IMR-90 (cell line): ENCODE data around the gene L3MBTL4. TPM values are rescaled to one million over a fixed set of nuclear protein-coding genes. Genes with fewer than 3 reads are reported as not detected.

Experiments used
- ATAC-seq: fragments of 200-7000 bp; cut with Tn5 transposase; 2 replicates; pipeline ENCODE4 v1.9.1; 2020; ENCODE audit warnings: low read depth, mild to moderate bottlenecking, moderate library complexity
- BruUV-seq: library from RNA; stranded (reverse); fragments of 400-500 nt; replicated peaks from 2 replicates; lab custom pipeline; 2021; lab: Mats Ljungman, UMichigan
- CTCF ChIA-PET: fragments of 300-600 bp; formaldehyde crosslinking; extraction: SDS; loops from one replicate; lab custom pipeline; 2021; ENCODE audit warnings: antibody characterized with exemption; lab: Yijun Ruan, JAX
- POLR2A ChIA-PET: fragments of 300-600 bp; sonication (Branson Sonifier 250); formaldehyde crosslinking; loops from one replicate; lab custom pipeline; 2022; ENCODE audit warnings: antibody characterized with exemption; ENCODE audit not compliant: unreplicated experiment; lab: Charles Lee
- DNase-seq: peaks from one replicate; pipeline ENCODE4 v3.0.0; 2013
- H2AFZ ChIP-seq: replicated peaks from 2 replicates; pipeline ENCODE3; 2013; ENCODE audit warnings: low read length, mild to moderate bottlenecking; ENCODE audit not compliant: poor library complexity
- H2AK5ac ChIP-seq: 2 replicates; pipeline ENCODE4 v1.6.1; 2013; ENCODE audit warnings: low read depth, low read length, inconsistent platforms
- H2AK9ac ChIP-seq: replicated peaks from 2 replicates; pipeline ENCODE3; 2013; ENCODE audit warnings: mild to moderate bottlenecking, low read depth, low read length, moderate library complexity; ENCODE audit not compliant: poor library complexity
- H2BK120ac ChIP-seq: 2 replicates; pipeline ENCODE4 v1.6.1; 2013; ENCODE audit warnings: low read depth, low read length, inconsistent platforms
- H2BK15ac ChIP-seq: 3 replicates; pipeline ENCODE4 v1.6.1; 2013; ENCODE audit warnings: low read depth, low read length, inconsistent platforms
- H2BK20ac ChIP-seq: 2 replicates; pipeline ENCODE4 v1.6.1; 2013; ENCODE audit warnings: low read depth, mild to moderate bottlenecking, inconsistent platforms, low read length, moderate library complexity
- H2BK5ac ChIP-seq: 2 replicates; pipeline ENCODE4 v1.6.1; 2013; ENCODE audit warnings: mild to moderate bottlenecking, low read depth, low read length, inconsistent platforms; ENCODE audit not compliant: poor library complexity, severe bottlenecking
- H3K14ac ChIP-seq: replicated peaks from 2 replicates; pipeline ENCODE4 v1.6.1; 2013; ENCODE audit warnings: low read depth, low read length, inconsistent platforms
- H3K18ac ChIP-seq: 2 replicates; pipeline ENCODE4 v1.6.1; 2013; ENCODE audit warnings: low read depth, low read length, control low read depth
- H3K23ac ChIP-seq: 2 replicates; pipeline ENCODE4 v1.6.1; 2013; ENCODE audit warnings: low read depth, low read length, inconsistent platforms
- H3K27ac ChIP-seq: 2 replicates; pipeline ENCODE4 v1.5.1; 2013; ENCODE audit warnings: mild to moderate bottlenecking, control low read depth, low read length; ENCODE audit not compliant: insufficient read depth
- H3K27me3 ChIP-seq: 2 replicates; pipeline ENCODE4 v1.6.1; 2013; ENCODE audit warnings: low read length; ENCODE audit not compliant: control insufficient read depth, insufficient read depth
- H3K36me3 ChIP-seq: 2 replicates; pipeline ENCODE4 v1.6.1; 2013; ENCODE audit warnings: low read length, mixed read lengths; ENCODE audit not compliant: control insufficient read depth, insufficient read depth
- H3K4ac ChIP-seq: 2 replicates; pipeline ENCODE4 v1.6.1; 2013; ENCODE audit warnings: low read depth, low read length, inconsistent platforms
- H3K4me1 ChIP-seq: 2 replicates; pipeline ENCODE4 v1.6.1; 2013; ENCODE audit warnings: low read length, mixed read lengths; ENCODE audit not compliant: control insufficient read depth, insufficient read depth
- H3K4me2 ChIP-seq: 2 replicates; pipeline ENCODE4 v1.6.1; 2013; ENCODE audit warnings: low read depth, mild to moderate bottlenecking, control low read depth, low read length, moderate library complexity
- H3K4me3 ChIP-seq: 2 replicates; pipeline ENCODE4 v1.5.1; 2013; ENCODE audit warnings: low read depth, mild to moderate bottlenecking, control low read depth, low read length, moderate library complexity; ENCODE audit not compliant: insufficient read depth
- H3K56ac ChIP-seq: 2 replicates; pipeline ENCODE4 v1.6.1; 2013; ENCODE audit warnings: low read length, inconsistent platforms; ENCODE audit not compliant: insufficient read depth; ENCODE audit errors: extremely low read depth
- H3K79me1 ChIP-seq, 2 experiments: 2 replicates each; pipeline ENCODE4 v1.6.1; 2013; ENCODE audit warnings: low read length in 2 of 2, inconsistent platforms in 1 of 2, low read depth in 1 of 2
- H3K9ac ChIP-seq: 2 replicates; pipeline ENCODE4 v1.6.1; 2013; ENCODE audit warnings: low read depth, low read length, control low read depth
- H3K9me1 ChIP-seq: 2 replicates; pipeline ENCODE4 v1.6.1; 2013; ENCODE audit warnings: low read length, inconsistent platforms; ENCODE audit not compliant: insufficient read depth
- H3K9me3 ChIP-seq: 2 replicates; pipeline ENCODE4 v1.6.1; 2013; ENCODE audit warnings: low read length; ENCODE audit not compliant: control insufficient read depth, insufficient read depth
- H4K20me1 ChIP-seq: 2 replicates; pipeline ENCODE4 v1.6.1; 2013; ENCODE audit warnings: low read length, inconsistent platforms; ENCODE audit not compliant: insufficient read depth
- H4K5ac ChIP-seq: 2 replicates; pipeline ENCODE4 v1.6.1; 2013; ENCODE audit warnings: mild to moderate bottlenecking, low read depth, low read length, control low read depth
- H4K8ac ChIP-seq, 2 experiments: 2 replicates each; pipeline ENCODE4 v1.6.1; 2013; ENCODE audit warnings: low read depth in 2 of 2, low read length in 2 of 2, control low read depth in 1 of 2, inconsistent platforms in 1 of 2
- H4K91ac ChIP-seq: 2 replicates; pipeline ENCODE4 v1.6.1; 2013; ENCODE audit warnings: low read depth, low read length, inconsistent platforms; ENCODE audit not compliant: insufficient read depth
- BHLHE40 ChIP-seq: fragments of 150-350 bp; IDR thresholded peaks from 2 replicates; pipeline ENCODE4 v1.6.1; 2016; ENCODE audit warnings: mild to moderate bottlenecking, low read depth, low read length
- CEBPB ChIP-seq: IDR thresholded peaks from 2 replicates; pipeline ENCODE4 v1.6.1; 2012; ENCODE audit warnings: low read depth, low read length, improper control_type of control experiment
- CHD1 ChIP-seq: IDR thresholded peaks from 2 replicates; pipeline ENCODE4 v1.6.1; 2012; ENCODE audit warnings: low read depth, low read length, improper control_type of control experiment
- FOS ChIP-seq: fragments of 150-350 bp; IDR thresholded peaks from 2 replicates; pipeline ENCODE4 v1.6.1; 2016; ENCODE audit warnings: low read depth, low read length
- MAFK ChIP-seq: IDR thresholded peaks from 2 replicates; pipeline ENCODE4 v1.6.1; 2012; ENCODE audit warnings: low read depth, low read length, improper control_type of control experiment
- MXI1 ChIP-seq: IDR thresholded peaks from 2 replicates; pipeline ENCODE4 v1.6.1; 2012; ENCODE audit warnings: low read depth, mild to moderate bottlenecking, low read length, moderate library complexity, borderline replicate concordance
- NFE2L2 ChIP-seq: fragments of 150-350 bp; IDR thresholded peaks from 2 replicates; pipeline ENCODE4 v1.6.1; 2016; ENCODE audit warnings: low read depth, mild to moderate bottlenecking, low read length
- POLR2A ChIP-seq: IDR thresholded peaks from 2 replicates; pipeline ENCODE4 v1.6.1; 2012; ENCODE audit warnings: mild to moderate bottlenecking, low read depth, low read length
- RFX5 ChIP-seq: IDR thresholded peaks from 2 replicates; pipeline ENCODE4 v1.8.0; 2012; ENCODE audit warnings: low read depth, mild to moderate bottlenecking, low read length, moderate library complexity
- SMC3 ChIP-seq: fragments of 150-350 bp; IDR thresholded peaks from 2 replicates; pipeline ENCODE4 v1.6.1; 2016; ENCODE audit warnings: low read depth, mild to moderate bottlenecking, antibody characterized with exemption, low read length, moderate library complexity
- WGBS, 2 experiments: methylation state at CpG; one replicate each; pipeline versions ENCODE4 v1.1.5 to v1.1.7; 2013; ENCODE audit warnings: missing lambda C conversion rate in 2 of 2; ENCODE audit not compliant: insufficient read length in 1 of 2; ENCODE audit errors: extremely low coverage in 2 of 2; 5-methylcytosine and 5-hydroxymethylcytosine counted together
- dilution Hi-C: fragments of 300-500 bp; cut with HindIII; formaldehyde crosslinking; loops from one replicate; pipeline ENCODE4 v1.14.3; 2018; ENCODE audit warnings: low sequenced_read_pairs; ENCODE audit not compliant: unreplicated experiment
- in situ Hi-C: fragments of 300-500 bp; cut with MboI; formaldehyde crosslinking; loops from 3 replicates; pipeline ENCODE4 v1.14.3; 2019; ENCODE audit warnings: low sequenced_read_pairs, inconsistent platforms, mixed read lengths
- intact Hi-C: fragments of 100-400 bp; cut with micrococcal nuclease; formaldehyde crosslinking; loops from 2 replicates; pipeline ENCODE4 v1.10.0; 2022
- polyA plus RNA-seq, 3 experiments: library from polyadenylated mRNA; depleted of rRNA; stranded (reverse); fragments of >200 nt; gene quantifications; 2 replicates each; pipeline ENCODE4 v1.2.3, GENCODE V29; 2012; ENCODE audit warnings: low replicate concordance in 1 of 3
- total RNA-seq: library from RNA; depleted of rRNA; stranded (reverse); fragments of >200 nt; gene quantifications from 2 replicates; pipeline ENCODE4 v1.2.3, GENCODE V29; 2012
- TF ChIP-seq, protein P1 (sequence below): fragments of 150-350 bp; IDR thresholded peaks from 2 replicates; pipeline ENCODE4 v1.6.1; 2017; ENCODE audit warnings: mild to moderate bottlenecking, antibody characterized with exemption, low read length, low read depth
- TF ChIP-seq, protein P2 (sequence below): conservative IDR thresholded peaks from 2 replicates; pipeline ENCODE4 v1.5.1; 2012; ENCODE audit warnings: mild to moderate bottlenecking, low read depth, low read length, improper control_type of control experiment
- TF ChIP-seq, protein P3 (sequence below): fragments of 150-350 bp; IDR thresholded peaks from 2 replicates; pipeline ENCODE4 v1.6.1; 2016; ENCODE audit warnings: low read depth, mild to moderate bottlenecking, low read length, moderate library complexity, borderline replicate concordance

Gene L3MBTL4
- total and polyA plus RNA-seq, 2 of the 4 experiments (the other 2 are of a cell fraction) = under 0.01 to 0.02 TPM

DNA sequence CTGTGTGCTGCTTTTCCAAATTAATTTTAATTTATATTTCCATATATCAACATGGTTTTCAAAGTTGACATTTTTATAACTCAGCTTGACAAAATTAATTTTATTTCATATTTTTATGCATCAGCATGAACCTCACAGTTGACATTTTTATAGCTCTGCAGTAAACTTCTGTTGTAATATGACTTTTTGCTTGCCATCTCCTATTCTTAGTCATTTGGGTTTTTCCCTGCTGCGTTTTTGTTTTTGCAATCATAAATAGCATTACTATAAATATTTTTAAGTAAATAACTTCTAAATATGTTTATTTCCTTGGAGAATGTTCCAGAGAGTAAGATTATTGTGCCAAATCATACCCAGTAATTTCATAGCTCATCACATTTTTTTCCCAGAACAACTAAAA, 21.0 kb upstream of the L3MBTL4 start (continued):
- TF ChIP-seq MAFK = no peak
- no peak for TF ChIP-seq FOS
- TF ChIP-seq BHLHE40 = no peak
- TF ChIP-seq, protein P1, sequence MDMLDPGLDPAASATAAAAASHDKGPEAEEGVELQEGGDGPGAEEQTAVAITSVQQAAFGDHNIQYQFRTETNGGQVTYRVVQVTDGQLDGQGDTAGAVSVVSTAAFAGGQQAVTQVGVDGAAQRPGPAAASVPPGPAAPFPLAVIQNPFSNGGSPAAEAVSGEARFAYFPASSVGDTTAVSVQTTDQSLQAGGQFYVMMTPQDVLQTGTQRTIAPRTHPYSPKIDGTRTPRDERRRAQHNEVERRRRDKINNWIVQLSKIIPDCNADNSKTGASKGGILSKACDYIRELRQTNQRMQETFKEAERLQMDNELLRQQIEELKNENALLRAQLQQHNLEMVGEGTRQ = no peak

DNA sequence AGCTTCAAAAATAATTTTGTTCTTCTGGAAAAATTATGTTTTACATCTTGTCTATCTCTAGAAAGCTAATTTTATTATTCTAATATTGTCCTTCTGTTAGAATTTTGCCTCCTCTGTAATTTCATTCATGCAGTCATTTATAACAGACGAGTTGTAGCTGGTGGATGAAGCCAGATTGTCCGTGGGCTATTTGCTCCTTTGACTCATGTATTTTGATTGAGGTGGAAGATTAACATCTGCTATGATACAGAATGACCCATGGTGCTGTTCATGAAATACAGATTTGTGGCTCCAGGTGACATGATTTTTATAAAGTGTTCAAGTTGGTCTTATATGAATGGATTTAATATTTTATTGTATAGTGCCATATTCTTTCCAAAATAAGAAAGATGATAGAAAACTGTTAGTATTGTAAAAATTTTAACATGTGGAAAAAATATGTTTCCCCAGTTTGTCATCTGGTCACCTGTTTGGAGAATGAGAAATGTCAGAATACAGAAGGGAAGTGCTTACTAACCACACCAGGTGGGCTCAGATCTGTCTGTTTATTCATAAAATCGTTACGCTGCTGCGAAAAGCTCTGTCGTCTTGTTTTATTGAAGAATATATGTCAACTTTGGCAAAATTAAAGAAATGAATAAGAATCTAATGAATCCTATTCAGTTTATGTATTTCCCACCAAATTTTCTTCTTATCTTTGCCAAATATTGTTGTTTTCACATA, 20.4 kb upstream of the L3MBTL4 start:
- no peaks in the 10 kb centered on the region for H4K20me1 ChIP-seq
- intact Hi-C loops (no loop called here), dilution Hi-C loops (no loop called here), in situ Hi-C loops (no loop called here)
- no peak overlapping the region for H4K5ac ChIP-seq
- no peak overlapping the region for H3K4ac ChIP-seq
- H2BK15ac ChIP-seq = no peak overlapping the region
- H3K79me1 ChIP-seq = no peaks in the 10 kb centered on the region
- H3K9me3 ChIP-seq = no peaks in the 10 kb centered on the region
- H3K56ac ChIP-seq = no peak overlapping the region
- ChIA-PET POLR2A (no interaction called here), CTCF (no interaction called here)
- H2BK5ac ChIP-seq = no peak overlapping the region
- no peak overlapping the region for H4K91ac ChIP-seq
- no peak overlapping the region for H3K14ac ChIP-seq
- no peak overlapping the region for H2BK120ac ChIP-seq
- H2BK20ac ChIP-seq = no peak overlapping the region
- no peaks in the 10 kb centered on the region for H3K36me3 ChIP-seq
- no CpG with 5 or more reads among the region's 6 CpGs for WGBS, 2 experiments
- H2AK5ac ChIP-seq = no peak overlapping the region
- ATAC-seq (no peak), DNase-seq (no peak)
- no peaks in the 10 kb centered on the region for H3K9me1 ChIP-seq
- no peak overlapping the region for H3K23ac ChIP-seq
- H3K9ac ChIP-seq = no peak overlapping the region
- no peak overlapping the region for H2AK9ac ChIP-seq
- no peak overlapping the region for H4K8ac ChIP-seq
- no peak overlapping the region for H2AFZ ChIP-seq
- no peak overlapping the region for H3K18ac ChIP-seq
- no peaks in the 10 kb centered on the region for H3K4me1 ChIP-seq
- BruUV-seq = no TSS peak
- H3K4me2 ChIP-seq = no peak overlapping the region
- H3K4me3 ChIP-seq = no peak overlapping the region
- H3K27ac ChIP-seq = no peak overlapping the region
- H3K27me3 ChIP-seq = no peaks in the 10 kb centered on the region; the same call in 1 of the 2 replicates
- no peak for TF ChIP-seq POLR2A
- TF ChIP-seq BHLHE40 = no peak
- TF ChIP-seq NFE2L2 = no peak
- no peak for TF ChIP-seq MAFK
- no peak for TF ChIP-seq MXI1
- no peak for TF ChIP-seq CEBPB
- TF ChIP-seq FOS = no peak
- TF ChIP-seq, protein P2, sequence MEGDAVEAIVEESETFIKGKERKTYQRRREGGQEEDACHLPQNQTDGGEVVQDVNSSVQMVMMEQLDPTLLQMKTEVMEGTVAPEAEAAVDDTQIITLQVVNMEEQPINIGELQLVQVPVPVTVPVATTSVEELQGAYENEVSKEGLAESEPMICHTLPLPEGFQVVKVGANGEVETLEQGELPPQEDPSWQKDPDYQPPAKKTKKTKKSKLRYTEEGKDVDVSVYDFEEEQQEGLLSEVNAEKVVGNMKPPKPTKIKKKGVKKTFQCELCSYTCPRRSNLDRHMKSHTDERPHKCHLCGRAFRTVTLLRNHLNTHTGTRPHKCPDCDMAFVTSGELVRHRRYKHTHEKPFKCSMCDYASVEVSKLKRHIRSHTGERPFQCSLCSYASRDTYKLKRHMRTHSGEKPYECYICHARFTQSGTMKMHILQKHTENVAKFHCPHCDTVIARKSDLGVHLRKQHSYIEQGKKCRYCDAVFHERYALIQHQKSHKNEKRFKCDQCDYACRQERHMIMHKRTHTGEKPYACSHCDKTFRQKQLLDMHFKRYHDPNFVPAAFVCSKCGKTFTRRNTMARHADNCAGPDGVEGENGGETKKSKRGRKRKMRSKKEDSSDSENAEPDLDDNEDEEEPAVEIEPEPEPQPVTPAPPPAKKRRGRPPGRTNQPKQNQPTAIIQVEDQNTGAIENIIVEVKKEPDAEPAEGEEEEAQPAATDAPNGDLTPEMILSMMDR = no peak
- no peak for TF ChIP-seq SMC3
- TF ChIP-seq, protein P3, sequence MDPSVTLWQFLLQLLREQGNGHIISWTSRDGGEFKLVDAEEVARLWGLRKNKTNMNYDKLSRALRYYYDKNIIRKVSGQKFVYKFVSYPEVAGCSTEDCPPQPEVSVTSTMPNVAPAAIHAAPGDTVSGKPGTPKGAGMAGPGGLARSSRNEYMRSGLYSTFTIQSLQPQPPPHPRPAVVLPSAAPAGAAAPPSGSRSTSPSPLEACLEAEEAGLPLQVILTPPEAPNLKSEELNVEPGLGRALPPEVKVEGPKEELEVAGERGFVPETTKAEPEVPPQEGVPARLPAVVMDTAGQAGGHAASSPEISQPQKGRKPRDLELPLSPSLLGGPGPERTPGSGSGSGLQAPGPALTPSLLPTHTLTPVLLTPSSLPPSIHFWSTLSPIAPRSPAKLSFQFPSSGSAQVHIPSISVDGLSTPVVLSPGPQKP = no peak
- no peak for TF ChIP-seq RFX5
- no peak for TF ChIP-seq CHD1
